Liver (tissue), 9 donors: ENCODE data around the gene RBM10. TPM values are rescaled to one million over a fixed set of nuclear protein-coding genes. Genes with fewer than 3 reads are reported as not detected.
"Not testable (repeated sequence)": the region's sequence is repeated elsewhere in the genome, so short reads cannot be mapped to it uniquely, and the experiment has no call there.

Source experiments
- DNase-seq: peaks from one replicate; pipeline ENCODE4 v3.0.0-alpha.2; 2017; ENCODE audit warnings: low spot score
- H3K27ac ChIP-seq, 2 donors: one replicate each; pipeline ENCODE4 v1.7.0; 2013; ENCODE audit warnings: inconsistent platforms in 2 of 2, low read length in 2 of 2, control low read depth in 1 of 2, low read depth in 1 of 2, mild to moderate bottlenecking in 1 of 2
- H3K27me3 ChIP-seq, 4 donors: one replicate each; pipeline versions ENCODE4 v1.6.1 to v1.7.0; 2013; ENCODE audit warnings: low read length in 3 of 4, inconsistent platforms in 1 of 4, mild to moderate bottlenecking in 1 of 4, moderate library complexity in 1 of 4; ENCODE audit not compliant: control insufficient read depth in 4 of 4, insufficient read depth in 4 of 4
- H3K36me3 ChIP-seq, 4 donors: one replicate each; pipeline versions ENCODE4 v1.6.1 to v1.7.0; 2013; ENCODE audit warnings: low read length in 3 of 4, mild to moderate bottlenecking in 3 of 4, low read depth in 1 of 4, moderate library complexity in 1 of 4; ENCODE audit not compliant: control insufficient read depth in 4 of 4, insufficient read depth in 3 of 4
- H3K4me1 ChIP-seq, 4 donors: one replicate each; pipeline versions ENCODE4 v1.6.1 to v1.7.0; 2013; ENCODE audit warnings: low read length in 3 of 4, mild to moderate bottlenecking in 3 of 4, moderate library complexity in 1 of 4; ENCODE audit not compliant: control insufficient read depth in 4 of 4, insufficient read depth in 4 of 4
- H3K4me3 ChIP-seq, 3 donors: one replicate each; pipeline versions ENCODE4 v1.6.1 to v1.7.0; 2013; ENCODE audit warnings: low read length in 3 of 3, control low read depth in 1 of 3, low read depth in 1 of 3, mild to moderate bottlenecking in 1 of 3
- H3K9ac ChIP-seq, 2 donors: one replicate each; pipeline ENCODE4 v1.7.0; 2013; ENCODE audit warnings: low read length in 2 of 2, mild to moderate bottlenecking in 2 of 2, moderate library complexity in 2 of 2, control low read depth in 1 of 2, low read depth in 1 of 2
- H3K9me3 ChIP-seq, 4 donors: one replicate each; pipeline versions ENCODE4 v1.6.1 to v1.7.0; 2013; ENCODE audit warnings: low read length in 3 of 4; ENCODE audit not compliant: control insufficient read depth in 4 of 4
- CTCF ChIP-seq: fragments of 150-350 bp; IDR thresholded peaks from 2 replicates; pipeline ENCODE4 v1.5.1; 2017; ENCODE audit warnings: improper control_type of control experiment, low read depth, low read length; ENCODE audit not compliant: missing input control
- EGR1 ChIP-seq, 2 donors: IDR thresholded peaks; 2 replicates each; pipeline ENCODE4 v1.6.1; 2016 to 2018; ENCODE audit warnings: antibody characterized with exemption in 2 of 2, low read depth in 2 of 2
- FOXA1 ChIP-seq: IDR thresholded peaks from 2 replicates; pipeline ENCODE4 v1.6.1; 2016; ENCODE audit warnings: antibody characterized with exemption
- FOXA2 ChIP-seq: IDR thresholded peaks from 2 replicates; pipeline ENCODE4 v1.6.1; 2016; ENCODE audit warnings: antibody characterized with exemption
- GABPA ChIP-seq, 2 donors: IDR thresholded peaks in 1 of 2; conservative IDR thresholded peaks in 1 of 2; 2 replicates each; pipeline ENCODE4 v1.6.1; 2016; ENCODE audit warnings: antibody characterized with exemption in 2 of 2, mild to moderate bottlenecking in 1 of 2, moderate library complexity in 1 of 2
- HNF4A ChIP-seq, 2 donors: conservative IDR thresholded peaks; 2 replicates each; pipeline ENCODE4 v1.6.1; 2016; ENCODE audit warnings: antibody characterized with exemption in 2 of 2, mild to moderate bottlenecking in 2 of 2
- JUND ChIP-seq, 2 donors: IDR thresholded peaks; 2 replicates each; pipeline ENCODE4 v1.6.1; 2016; ENCODE audit warnings: antibody characterized with exemption in 2 of 2
- MAX ChIP-seq: IDR thresholded peaks from 2 replicates; pipeline ENCODE4 v1.6.1; 2016; ENCODE audit warnings: antibody characterized with exemption
- RAD21 ChIP-seq, 2 donors: IDR thresholded peaks; 2 replicates each; pipeline ENCODE4 v1.6.1; 2016; ENCODE audit warnings: antibody characterized with exemption in 2 of 2, mild to moderate bottlenecking in 2 of 2
- RXRA ChIP-seq, 2 donors: IDR thresholded peaks; 2 replicates each; pipeline ENCODE4 v1.6.1; 2017 to 2018; ENCODE audit warnings: antibody characterized with exemption in 2 of 2, mild to moderate bottlenecking in 1 of 2
- SP1 ChIP-seq: IDR thresholded peaks from 2 replicates; pipeline ENCODE4 v1.6.1; 2018; ENCODE audit warnings: antibody characterized with exemption, mild to moderate bottlenecking
- TAF1 ChIP-seq: conservative IDR thresholded peaks from 2 replicates; pipeline ENCODE4 v1.6.1; 2016; ENCODE audit warnings: antibody characterized with exemption, mild to moderate bottlenecking
- YY1 ChIP-seq: IDR thresholded peaks from 2 replicates; pipeline ENCODE4 v1.6.1; 2016; ENCODE audit warnings: antibody characterized with exemption, mild to moderate bottlenecking
- ZBTB33 ChIP-seq: IDR thresholded peaks from 2 replicates; pipeline ENCODE4 v1.6.1; 2016; ENCODE audit warnings: antibody characterized with exemption
- WGBS: extraction: QIAGEN DNeasy Blood & Tissue Kit; methylation state at CpG from one replicate; pipeline ENCODE4 v1.1.7; 2013; 5-methylcytosine and 5-hydroxymethylcytosine counted together
- polyA plus RNA-seq, 2 donors: library from polyadenylated mRNA; stranded (reverse) in 1 of 2; unstranded in 1 of 2; fragments of 200-250 nt in 1 of 2; fragments of >200 nt in 1 of 2; fragmentation: Nextera tagmentation in 1 of 2; extraction: Ambion mirVana in 1 of 2; gene quantifications; one replicate each; pipeline versions ENCODE4 v1.2.1 to v1.2.3, GENCODE V29; 2013 to 2015
- total RNA-seq, 2 donors: library from RNA; depleted of rRNA; stranded (reverse); fragments of >200 nt; gene quantifications; one replicate each; pipeline ENCODE4 v1.2.3, GENCODE V29; 2014
- TF ChIP-seq, protein P1 (sequence below): IDR thresholded peaks from 2 replicates; pipeline ENCODE4 v1.6.1; 2016; ENCODE audit warnings: antibody characterized with exemption, mild to moderate bottlenecking
- donor health status: healthy.
- donor health status: healthy.
- donor health status: healthy.
- donor health status: healthy.
- donor health status: healthy.

The RBM10 gene
- total and polyA plus RNA-seq, 4 donors: 8.2 to 26.6 (median 17.5) TPM

DNA sequence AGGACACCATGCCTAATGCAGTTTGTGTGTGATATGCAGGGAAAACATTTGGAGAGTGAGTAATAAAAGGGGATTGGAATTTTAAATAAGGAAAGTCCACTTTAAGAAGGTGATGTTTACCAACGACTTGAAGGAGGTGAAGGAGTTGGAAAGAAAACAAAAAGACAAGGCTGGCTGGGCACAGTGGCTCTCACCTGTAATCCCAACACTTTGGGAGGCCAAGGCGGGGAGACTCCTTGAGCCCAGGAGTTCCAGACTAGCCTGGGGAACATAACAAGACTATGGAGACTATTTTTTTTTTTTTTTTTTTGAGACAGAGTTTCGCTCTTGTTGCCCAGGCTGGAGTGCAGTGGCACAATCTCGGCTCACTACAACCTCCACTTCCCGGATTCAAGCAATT, 11.5 kb upstream of the RBM10 start (continued):
- no peak for TF ChIP-seq ZBTB33
- TF ChIP-seq RXRA (IDR thresholded peaks at IDR 0.05): no peak
- no peak for TF ChIP-seq FOXA2
- TF ChIP-seq SP1: no peak
- no peak for TF ChIP-seq JUND (IDR thresholded peaks at IDR 0.05)
- no peak for TF ChIP-seq GABPA (IDR thresholded peaks at IDR 0.05 in 1 of 2, conservative IDR thresholded peaks at IDR 0.05 in 1 of 2)
- no peak for TF ChIP-seq YY1

GRCh38 chrX:47135650-47136049, 9.4 kb upstream of the RBM10 start:
- H3K27me3 ChIP-seq, DNase-seq, H3K36me3 ChIP-seq, H3K9ac ChIP-seq, H3K27ac ChIP-seq, H3K4me1 ChIP-seq, H3K4me3 ChIP-seq, H3K9me3 ChIP-seq: not testable (repeated sequence)
- WGBS: 67% methylated on average over 5 of the region's 5 CpGs

DNA sequence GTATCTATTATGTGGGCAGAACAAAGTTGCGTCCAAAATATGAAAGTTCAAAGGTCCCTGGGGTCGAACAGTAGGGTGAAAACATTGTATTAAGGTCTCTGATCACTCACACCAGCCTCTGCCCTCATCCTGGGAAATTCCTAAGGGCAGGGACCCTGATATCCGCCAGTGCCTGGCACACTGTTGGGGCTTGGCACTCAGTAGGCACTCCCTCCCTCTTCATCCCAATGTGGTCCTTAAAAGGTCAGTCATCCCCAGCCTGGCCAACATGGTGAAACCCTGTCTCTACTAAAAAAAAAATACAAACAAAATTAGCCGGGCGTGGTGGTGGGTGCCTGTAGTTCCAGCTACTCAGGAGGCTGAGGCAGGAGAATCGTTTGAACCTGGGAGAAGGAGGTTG, 6.8 kb upstream of the RBM10 start:
- H3K9me3 ChIP-seq: no peaks in the 10 kb centered on the region
- TF ChIP-seq EGR1 (IDR thresholded peaks at IDR 0.05; ENCODE audit: low read depth in 2 of 2): no peak
- no peak overlapping the region for H3K27ac ChIP-seq
- H3K36me3 ChIP-seq: peaks cover 0 to 15% (median 4%) of the 10 kb centered on the region in 4 donors
- no peak overlapping the region for H3K4me3 ChIP-seq
- WGBS: 70% methylated on average over 6 of the region's 6 CpGs
- H3K9ac ChIP-seq: no peak overlapping the region
- no peaks in the 10 kb centered on the region for H3K27me3 ChIP-seq
- no peaks in the 10 kb centered on the region for H3K4me1 ChIP-seq
- DNase-seq: no peak

DNA sequence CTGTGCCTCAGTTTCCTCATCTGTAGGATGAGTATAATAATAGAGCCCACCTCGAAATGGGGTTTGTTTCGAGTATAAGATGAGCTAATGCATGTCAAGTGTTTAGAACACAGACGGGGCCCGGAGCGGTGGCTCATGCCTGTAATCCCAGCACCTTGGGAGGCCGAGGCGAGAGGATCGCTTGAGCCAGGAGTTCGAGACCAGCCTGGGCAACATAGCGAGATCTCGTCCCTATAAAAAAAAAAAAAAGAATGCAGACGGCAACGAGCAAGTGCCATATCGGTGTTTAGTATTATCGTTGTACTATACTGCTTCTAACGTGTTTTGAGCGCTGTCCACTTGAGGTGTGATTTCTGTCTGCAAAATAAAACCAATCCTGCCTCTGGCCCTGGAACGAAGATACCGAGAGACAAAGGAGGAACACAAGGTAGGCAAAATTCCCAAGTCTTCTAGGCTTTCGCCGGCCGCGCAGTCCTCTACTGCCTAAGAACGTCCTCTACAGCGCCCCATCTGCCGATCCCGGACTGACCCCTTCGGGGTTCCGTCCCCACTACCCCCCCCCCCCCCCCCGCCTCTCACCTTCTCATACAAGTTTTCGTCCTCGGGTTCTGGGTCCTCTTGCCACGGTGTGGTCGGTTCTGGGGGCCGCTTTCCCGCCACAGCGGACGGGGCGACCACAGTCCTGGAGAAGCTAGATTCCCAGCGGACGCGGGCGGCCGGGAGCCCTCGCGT, 961 bp upstream of the RBM10 start:
- Histone ChIP-seq H3K9ac (peak overlapping the region; percentile 51 to 86), H3K4me3 (peak overlapping the region; percentile 75 to 87 (median 75)), H3K27ac (peak overlapping the region; percentile 78 to 88), H3K4me1 (peaks cover 6 to 24% (median 17%) of the 10 kb centered on the region in 4 donors), H3K36me3 (peaks cover 0 to 15% (median 4%) of the 10 kb centered on the region in 4 donors), H3K9me3 (no peaks in the 10 kb centered on the region), H3K27me3 (no peaks in the 10 kb centered on the region)
- DNase-seq: peak; percentile 60
- WGBS: 4% methylated on average over 45 of the region's 46 CpGs
- TF ChIP-seq TAF1 (no peak), HNF4A (conservative IDR thresholded peaks at IDR 0.05) (no peak), JUND (IDR thresholded peaks at IDR 0.05) (no peak), FOXA1 (no peak), RAD21 (IDR thresholded peaks at IDR 0.05) (no peak), RXRA (IDR thresholded peaks at IDR 0.05) (no peak), FOXA2 (no peak), GABPA (IDR thresholded peaks at IDR 0.05 in 1 of 2, conservative IDR thresholded peaks at IDR 0.05 in 1 of 2) (no peak), YY1 (no peak), ZBTB33 (no peak), CTCF (no peak), MAX (no peak)
- TF ChIP-seq, protein P1, sequence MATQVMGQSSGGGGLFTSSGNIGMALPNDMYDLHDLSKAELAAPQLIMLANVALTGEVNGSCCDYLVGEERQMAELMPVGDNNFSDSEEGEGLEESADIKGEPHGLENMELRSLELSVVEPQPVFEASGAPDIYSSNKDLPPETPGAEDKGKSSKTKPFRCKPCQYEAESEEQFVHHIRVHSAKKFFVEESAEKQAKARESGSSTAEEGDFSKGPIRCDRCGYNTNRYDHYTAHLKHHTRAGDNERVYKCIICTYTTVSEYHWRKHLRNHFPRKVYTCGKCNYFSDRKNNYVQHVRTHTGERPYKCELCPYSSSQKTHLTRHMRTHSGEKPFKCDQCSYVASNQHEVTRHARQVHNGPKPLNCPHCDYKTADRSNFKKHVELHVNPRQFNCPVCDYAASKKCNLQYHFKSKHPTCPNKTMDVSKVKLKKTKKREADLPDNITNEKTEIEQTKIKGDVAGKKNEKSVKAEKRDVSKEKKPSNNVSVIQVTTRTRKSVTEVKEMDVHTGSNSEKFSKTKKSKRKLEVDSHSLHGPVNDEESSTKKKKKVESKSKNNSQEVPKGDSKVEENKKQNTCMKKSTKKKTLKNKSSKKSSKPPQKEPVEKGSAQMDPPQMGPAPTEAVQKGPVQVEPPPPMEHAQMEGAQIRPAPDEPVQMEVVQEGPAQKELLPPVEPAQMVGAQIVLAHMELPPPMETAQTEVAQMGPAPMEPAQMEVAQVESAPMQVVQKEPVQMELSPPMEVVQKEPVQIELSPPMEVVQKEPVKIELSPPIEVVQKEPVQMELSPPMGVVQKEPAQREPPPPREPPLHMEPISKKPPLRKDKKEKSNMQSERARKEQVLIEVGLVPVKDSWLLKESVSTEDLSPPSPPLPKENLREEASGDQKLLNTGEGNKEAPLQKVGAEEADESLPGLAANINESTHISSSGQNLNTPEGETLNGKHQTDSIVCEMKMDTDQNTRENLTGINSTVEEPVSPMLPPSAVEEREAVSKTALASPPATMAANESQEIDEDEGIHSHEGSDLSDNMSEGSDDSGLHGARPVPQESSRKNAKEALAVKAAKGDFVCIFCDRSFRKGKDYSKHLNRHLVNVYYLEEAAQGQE: no peak
